ENCODE results near the gene SMARCD1.

SMARCD1 gene

DNA sequence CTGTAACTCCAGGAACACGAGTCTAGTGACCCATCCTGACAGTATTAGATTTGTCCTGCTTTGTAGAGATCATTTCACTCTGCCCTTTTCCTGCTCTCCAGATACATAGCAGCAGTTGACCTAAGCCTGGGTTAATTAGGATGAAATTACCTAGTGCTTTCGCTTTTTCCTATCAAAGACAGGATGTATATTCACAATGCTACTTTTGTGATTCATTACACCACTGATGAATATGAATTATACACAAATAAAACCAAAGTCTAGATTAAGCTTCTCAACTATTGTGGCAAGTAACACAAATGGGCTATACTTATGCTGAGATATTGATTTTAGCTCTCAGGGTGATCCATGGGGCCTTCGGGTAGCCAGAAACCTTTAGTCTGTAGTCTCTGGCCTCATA is 64.2 kb downstream of the SMARCD1 start:
- no peak for DNase-seq
